Prostate gland (tissue), 2 donors: Measurements from ENCODE around the gene OSBPL1A. TPM values are rescaled to one million over a fixed set of nuclear protein-coding genes. Genes with fewer than 3 reads are reported as not detected.
"Not testable (repeated sequence)": the region's sequence is repeated elsewhere in the genome, so short reads cannot be mapped to it uniquely, and the experiment has no call there.

Experiments used
- DNase-seq: peaks from one replicate; pipeline ENCODE4 v3.0.0-alpha.2; 2019; ENCODE audit warnings: low spot score
- H3K27ac ChIP-seq, 2 donors: fragments of 200-600 bp; sonication (generic); 2 replicates each; pipeline ENCODE4 v1.5.1; 2017 to 2019
- H3K27me3 ChIP-seq: fragments of 200-600 bp; sonication (generic); replicated peaks from 2 replicates; pipeline ENCODE4 v1.5.1; 2019; ENCODE audit not compliant: insufficient read depth
- H3K36me3 ChIP-seq, 2 donors: fragments of 200-600 bp; sonication (generic); 1 replicate in 1 of 2; 2 replicates in 1 of 2; pipeline versions ENCODE4 v1.5.1 to v1.8.1; 2017 to 2019
- H3K4me1 ChIP-seq: fragments of 200-600 bp; sonication (generic); replicated peaks from 2 replicates; pipeline ENCODE4 v1.5.1; 2019
- H3K4me3 ChIP-seq, 2 donors: fragments of 200-600 bp; sonication (generic); 2 replicates each; pipeline ENCODE4 v1.5.1; 2017 to 2019
- H3K9me3 ChIP-seq: fragments of 200-600 bp; sonication (generic); 2 replicates; pipeline ENCODE4 v1.5.1; 2017
- POLR2A ChIP-seq: fragments of 450-650 bp; IDR thresholded peaks from one replicate; pipeline ENCODE4 v1.6.1; 2016; ENCODE audit warnings: antibody characterized with exemption, mild to moderate bottlenecking
- POLR2AphosphoS5 ChIP-seq: sonication (generic); formaldehyde crosslinking; IDR thresholded peaks from one replicate; pipeline ENCODE4 v1.6.1; 2017; ENCODE audit warnings: antibody characterized with exemption
- WGBS: methylation state at CpG from one replicate; pipeline ENCODE4 v1.1.5; 2018; 5-methylcytosine and 5-hydroxymethylcytosine counted together
- intact Hi-C: fragments of 100-400 bp; cut with DNase I; formaldehyde crosslinking; loops from one replicate; pipeline ENCODE4 v1.14.2; 2022
- total RNA-seq, 2 donors: library from RNA; depleted of rRNA; stranded (reverse); fragments of >200 nt; gene quantifications; one replicate each; pipeline ENCODE4 v1.1.0, GENCODE V29; 2016
- TF ChIP-seq, protein P1 (sequence below), 4 experiments: fragments of 200-600 bp in 2 of 4; fragments of 450-650 bp in 2 of 4; sonication (generic) in 2 of 4; IDR thresholded peaks; 1 replicate in 3 of 4; 2 replicates in 1 of 4; pipeline ENCODE4 v1.5.1; 2016 to 2019; ENCODE audit warnings: antibody characterized with exemption in 4 of 4, mild to moderate bottlenecking in 2 of 4, moderate library complexity in 2 of 4

The OSBPL1A gene
- total RNA-seq, 2 donors from 2014 or later = 33.7 to 39.1 TPM

DNA sequence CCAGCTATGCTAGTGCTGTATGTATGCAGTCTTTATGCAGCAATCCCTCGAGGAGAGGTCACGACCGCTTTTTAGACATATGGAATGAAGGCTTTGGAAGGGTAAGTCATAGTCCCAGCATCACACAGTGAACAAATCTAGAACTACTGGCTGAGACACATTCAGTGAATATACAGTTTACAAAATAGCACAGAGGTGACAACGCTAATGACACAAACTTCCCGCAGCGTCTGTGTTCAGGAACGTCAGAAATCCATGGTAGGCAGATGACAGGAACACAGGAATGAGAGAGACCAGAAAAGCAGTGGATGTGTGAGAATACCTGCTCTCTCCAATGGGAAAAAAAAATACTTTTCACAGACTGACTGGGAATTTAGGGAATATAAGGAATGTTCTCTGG, 229.1 kb downstream of the OSBPL1A start:
- intact Hi-C loops = no loop called here
- WGBS = 89% methylated on average over 7 of the region's 7 CpGs
- no peak overlapping the region for H3K4me3 ChIP-seq
- H3K4me1 ChIP-seq = no peaks in the 10 kb centered on the region
- TF ChIP-seq POLR2A (no peak), POLR2AphosphoS5 (no peak)
- TF ChIP-seq, protein P1, sequence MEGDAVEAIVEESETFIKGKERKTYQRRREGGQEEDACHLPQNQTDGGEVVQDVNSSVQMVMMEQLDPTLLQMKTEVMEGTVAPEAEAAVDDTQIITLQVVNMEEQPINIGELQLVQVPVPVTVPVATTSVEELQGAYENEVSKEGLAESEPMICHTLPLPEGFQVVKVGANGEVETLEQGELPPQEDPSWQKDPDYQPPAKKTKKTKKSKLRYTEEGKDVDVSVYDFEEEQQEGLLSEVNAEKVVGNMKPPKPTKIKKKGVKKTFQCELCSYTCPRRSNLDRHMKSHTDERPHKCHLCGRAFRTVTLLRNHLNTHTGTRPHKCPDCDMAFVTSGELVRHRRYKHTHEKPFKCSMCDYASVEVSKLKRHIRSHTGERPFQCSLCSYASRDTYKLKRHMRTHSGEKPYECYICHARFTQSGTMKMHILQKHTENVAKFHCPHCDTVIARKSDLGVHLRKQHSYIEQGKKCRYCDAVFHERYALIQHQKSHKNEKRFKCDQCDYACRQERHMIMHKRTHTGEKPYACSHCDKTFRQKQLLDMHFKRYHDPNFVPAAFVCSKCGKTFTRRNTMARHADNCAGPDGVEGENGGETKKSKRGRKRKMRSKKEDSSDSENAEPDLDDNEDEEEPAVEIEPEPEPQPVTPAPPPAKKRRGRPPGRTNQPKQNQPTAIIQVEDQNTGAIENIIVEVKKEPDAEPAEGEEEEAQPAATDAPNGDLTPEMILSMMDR (IDR thresholded peaks at IDR 0.05) = no peak
- DNase-seq = no peak
- H3K9me3 ChIP-seq = no peaks in the 10 kb centered on the region
- peaks cover 0 to 6% of the 10 kb centered on the region in 2 donors for H3K36me3 ChIP-seq
- H3K27ac ChIP-seq = no peak overlapping the region
- H3K27me3 ChIP-seq = no peaks in the 10 kb centered on the region

- H3K27me3 ChIP-seq = no peaks in the 10 kb centered on the region
- intact Hi-C loops = no loop called here
- TF ChIP-seq, protein P1 (IDR thresholded peaks at IDR 0.05) = no peak
- no peak for TF ChIP-seq POLR2A
- no peak for TF ChIP-seq POLR2AphosphoS5
- no peaks in the 10 kb centered on the region for H3K9me3 ChIP-seq
- no peaks in the 10 kb centered on the region for H3K4me1 ChIP-seq
- no peak overlapping the region for H3K4me3 ChIP-seq
- WGBS = 62% methylated on average over 2 of the region's 2 CpGs
- no peaks in the 10 kb centered on the region for H3K36me3 ChIP-seq
- no peak for DNase-seq
- no peak overlapping the region for H3K27ac ChIP-seq
Observed at GRCh38 chr18:24161304-24161703, 236.3 kb downstream of the OSBPL1A start.

GRCh38 chr18:24160086-24160485, 237.5 kb downstream of the OSBPL1A start:
- DNase-seq = no peak
- intact Hi-C loops = no loop called here
- no peaks in the 10 kb centered on the region for H3K36me3 ChIP-seq
- TF ChIP-seq POLR2A (no peak), POLR2AphosphoS5 (no peak)
- TF ChIP-seq, protein P1 (IDR thresholded peaks at IDR 0.05) = no peak
- H3K4me3 ChIP-seq = no peak overlapping the region
- H3K27me3 ChIP-seq = no peaks in the 10 kb centered on the region
- no peaks in the 10 kb centered on the region for H3K9me3 ChIP-seq
- H3K27ac ChIP-seq = no peak overlapping the region
- WGBS = 98% methylated on average over 5 of the region's 5 CpGs
- H3K4me1 ChIP-seq = no peaks in the 10 kb centered on the region

- WGBS = 85% methylated on average over 3 of the region's 3 CpGs
- H3K27ac ChIP-seq = no peak overlapping the region
- TF ChIP-seq, protein P1 (IDR thresholded peaks at IDR 0.05) = no peak
- TF ChIP-seq POLR2A (no peak), POLR2AphosphoS5 (no peak)
- H3K4me3 ChIP-seq = no peak overlapping the region
- H3K36me3 ChIP-seq = no peaks in the 10 kb centered on the region
- no peaks in the 10 kb centered on the region for H3K4me1 ChIP-seq
- DNase-seq = no peak
- no peaks in the 10 kb centered on the region for H3K9me3 ChIP-seq
- intact Hi-C loops = no loop called here
- no peaks in the 10 kb centered on the region for H3K27me3 ChIP-seq
Observed at GRCh38 chr18:24157855-24158254, 239.8 kb downstream of the OSBPL1A start.

GRCh38 chr18:24153397-24153796, 244.2 kb downstream of the OSBPL1A start:
- Histone ChIP-seq H3K4me3 (no peak overlapping the region), H3K4me1 (no peaks in the 10 kb centered on the region), H3K9me3 (no peaks in the 10 kb centered on the region), H3K27me3 (no peaks in the 10 kb centered on the region), H3K27ac (no peak overlapping the region), H3K36me3 (no peaks in the 10 kb centered on the region)
- 85% methylated on average over 3 of the region's 3 CpGs for WGBS
- intact Hi-C loops = no loop called here
- TF ChIP-seq, protein P1 (IDR thresholded peaks at IDR 0.05) = no peak
- TF ChIP-seq POLR2A (no peak), POLR2AphosphoS5 (no peak)
- no peak for DNase-seq

GRCh38 chr18:24149591-24149990, 248.0 kb downstream of the OSBPL1A start:
- WGBS = 98% methylated on average over 10 of the region's 28 CpGs
- H3K27me3 ChIP-seq, H3K9me3 ChIP-seq, H3K4me3 ChIP-seq, H3K4me1 ChIP-seq, H3K36me3 ChIP-seq, DNase-seq, H3K27ac ChIP-seq, intact Hi-C loops: not testable (repeated sequence)
